GM19351 (cell line): ENCODE results near the gene AUTS2.
"Not testable (repeated sequence)": the region's sequence is repeated elsewhere in the genome, so short reads cannot be mapped to it uniquely, and the experiment has no call there.

Experiments
- ATAC-seq: cut with Tn5 transposase; IDR thresholded peaks from one replicate; pipeline ENCODE4 v1.9.1; 2021; ENCODE audit warnings: mild to moderate bottlenecking, moderate library complexity; ENCODE audit not compliant: unreplicated experiment

Gene AUTS2

DNA sequence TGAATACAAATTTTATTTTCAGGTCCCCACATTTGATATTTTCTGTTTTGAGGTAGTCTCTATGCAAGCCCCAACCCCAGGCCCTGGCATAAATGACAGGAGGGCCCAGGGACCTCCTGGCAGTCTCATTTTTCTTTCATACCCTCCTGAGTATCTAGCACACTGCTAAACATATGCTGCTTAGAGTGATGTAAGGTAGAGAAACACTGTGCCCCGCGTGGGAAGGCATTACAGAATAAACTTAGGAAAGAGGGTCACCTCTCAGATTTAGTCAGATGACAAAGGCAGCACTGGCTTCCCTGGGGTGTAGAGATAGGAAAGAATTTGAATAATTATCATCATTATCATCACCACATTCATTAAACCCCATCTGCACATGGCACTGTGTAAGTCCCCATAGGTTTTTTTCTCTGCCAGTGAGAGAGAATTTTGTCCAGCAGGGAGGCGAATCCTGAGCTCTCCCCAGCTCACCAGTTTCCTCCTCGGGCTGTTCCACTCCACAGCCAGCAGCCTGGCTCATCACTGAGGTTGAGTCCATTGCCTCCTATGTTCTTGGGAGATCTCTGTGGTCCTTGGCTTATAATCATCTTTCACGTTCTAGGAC lies 1026.3 kb downstream of the AUTS2 start:
- ATAC-seq: no peak

DNA sequence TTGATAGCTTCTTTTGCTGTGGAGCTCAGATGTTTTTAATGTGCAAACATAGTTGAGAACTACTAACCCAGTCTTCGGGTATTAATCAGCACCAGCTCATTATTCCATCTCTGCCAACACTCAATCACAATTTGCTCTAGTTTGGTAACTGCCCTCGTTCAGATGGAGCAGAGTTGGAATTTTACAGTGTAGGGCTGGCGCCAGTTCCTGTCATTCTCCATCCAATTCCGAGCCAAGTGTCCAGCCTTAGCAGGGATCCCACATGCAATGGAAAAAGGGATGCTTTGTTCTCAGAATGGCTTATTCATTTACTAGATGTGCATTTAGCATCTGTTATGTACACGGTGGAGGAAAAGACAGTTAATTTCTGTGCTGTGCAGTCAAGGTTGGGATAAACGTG lies 1029.2 kb downstream of the AUTS2 start:
- ATAC-seq: no peak

DNA sequence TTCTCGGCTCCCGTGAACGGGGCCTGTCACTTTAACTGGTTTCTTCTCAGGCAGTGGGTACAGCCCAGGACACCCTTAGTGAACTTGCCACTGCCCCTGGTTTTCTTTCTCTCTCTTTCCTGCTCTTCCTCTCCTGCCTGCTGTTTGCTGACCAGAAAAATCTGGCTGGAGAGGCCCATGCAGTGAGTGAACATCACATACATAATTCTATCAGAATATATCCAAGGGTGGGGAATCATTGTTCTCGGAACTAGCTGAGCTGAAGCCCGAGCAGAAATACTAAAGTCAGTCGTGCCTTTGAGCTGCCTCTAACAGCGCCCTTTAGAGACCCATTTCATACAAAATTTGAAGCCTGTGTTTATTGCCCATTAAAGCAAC lies 1032.2 kb downstream of the AUTS2 start:
- no peak for ATAC-seq

DNA sequence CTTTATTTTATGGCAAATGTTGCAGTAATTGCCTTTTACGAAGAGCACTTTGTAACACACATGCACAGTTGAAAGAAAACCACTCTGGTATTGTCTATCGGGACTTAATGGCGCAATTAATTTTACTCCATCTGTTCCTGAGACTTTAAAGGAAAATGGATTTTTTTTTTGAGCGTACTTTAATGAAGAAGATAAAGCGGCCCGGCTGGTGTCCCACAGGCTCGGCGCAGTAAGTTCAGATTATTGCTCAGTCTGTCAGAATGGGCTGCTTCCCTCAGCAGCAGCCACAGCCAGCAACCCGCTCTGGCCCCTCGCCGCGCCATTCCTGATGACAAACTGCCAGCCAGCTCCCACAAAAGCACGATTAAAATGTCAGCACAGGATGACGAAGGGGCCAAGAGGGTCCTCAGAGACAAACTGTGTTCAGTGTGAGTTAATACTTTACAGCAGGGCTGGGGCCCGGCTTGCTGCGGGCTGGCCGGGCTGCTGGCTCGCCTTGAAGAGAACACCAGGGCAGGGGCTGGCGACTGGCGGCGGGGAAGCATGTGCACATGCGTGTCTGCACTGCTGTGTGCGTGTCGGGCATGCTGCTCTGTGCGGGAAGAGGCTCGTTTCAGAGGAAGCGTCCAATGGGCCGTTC lies 1032.7 kb downstream of the AUTS2 start:
- ATAC-seq: no peak

DNA sequence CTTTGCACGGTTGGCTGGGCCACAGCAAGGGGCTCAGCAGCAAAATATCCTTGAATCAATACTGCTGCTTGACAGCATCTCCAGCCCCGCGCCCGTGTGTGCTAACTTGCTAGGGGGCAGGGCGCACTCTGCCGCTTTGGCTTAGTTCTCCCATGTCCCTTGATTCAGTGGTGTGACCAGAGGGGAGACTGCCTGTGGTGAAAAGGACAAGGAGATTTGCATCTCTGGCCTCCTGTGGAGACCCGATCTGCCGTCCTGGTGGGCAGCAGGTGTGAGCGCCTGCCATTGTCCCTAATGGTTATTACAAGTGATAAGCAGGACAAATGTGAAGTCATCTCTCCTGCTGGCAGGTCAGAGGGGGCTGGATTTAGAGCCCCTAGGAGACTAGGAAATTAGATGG lies 1033.4 kb downstream of the AUTS2 start:
- no peak for ATAC-seq

DNA sequence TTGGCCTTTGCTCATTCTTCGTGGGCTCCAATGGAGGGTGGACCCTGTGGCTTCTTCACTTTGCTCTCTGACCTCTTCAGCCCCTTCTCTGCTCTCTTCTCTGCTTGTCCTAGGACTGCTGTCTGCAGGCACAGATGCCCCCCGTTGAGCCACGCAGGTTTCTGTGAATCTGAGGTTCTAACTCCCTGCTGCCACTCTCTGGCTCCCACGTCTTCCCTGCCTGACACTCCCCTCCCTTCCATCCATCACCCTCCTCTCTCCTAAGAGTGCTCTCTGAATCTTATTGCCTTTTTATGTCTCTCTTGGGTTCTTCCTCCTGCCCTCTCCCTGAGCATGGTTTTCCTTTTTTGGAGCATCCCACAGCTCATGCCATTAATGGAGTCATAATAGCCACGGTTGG lies 1034.1 kb downstream of the AUTS2 start:
- no peak for ATAC-seq

DNA sequence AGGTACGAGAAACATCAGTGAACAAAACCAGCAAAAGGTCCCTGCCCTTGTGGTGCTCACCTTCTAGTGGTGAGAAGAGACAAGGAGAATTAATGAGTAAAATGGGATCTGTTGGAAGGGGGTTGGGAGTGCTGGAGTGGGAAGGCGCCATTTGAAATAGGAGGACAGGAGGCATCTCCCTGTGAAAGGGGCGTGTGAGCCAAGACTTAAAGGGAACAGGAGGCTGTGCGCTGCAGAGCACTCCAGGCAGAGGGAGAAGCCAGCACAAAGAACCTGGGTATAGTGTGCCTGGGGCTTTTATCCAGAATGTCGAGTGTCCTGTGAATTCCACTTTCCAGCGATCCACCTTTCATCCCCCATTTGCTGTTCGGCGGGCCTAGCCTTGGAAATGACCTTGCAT lies 1035.8 kb downstream of the AUTS2 start:
- no peak for ATAC-seq

DNA sequence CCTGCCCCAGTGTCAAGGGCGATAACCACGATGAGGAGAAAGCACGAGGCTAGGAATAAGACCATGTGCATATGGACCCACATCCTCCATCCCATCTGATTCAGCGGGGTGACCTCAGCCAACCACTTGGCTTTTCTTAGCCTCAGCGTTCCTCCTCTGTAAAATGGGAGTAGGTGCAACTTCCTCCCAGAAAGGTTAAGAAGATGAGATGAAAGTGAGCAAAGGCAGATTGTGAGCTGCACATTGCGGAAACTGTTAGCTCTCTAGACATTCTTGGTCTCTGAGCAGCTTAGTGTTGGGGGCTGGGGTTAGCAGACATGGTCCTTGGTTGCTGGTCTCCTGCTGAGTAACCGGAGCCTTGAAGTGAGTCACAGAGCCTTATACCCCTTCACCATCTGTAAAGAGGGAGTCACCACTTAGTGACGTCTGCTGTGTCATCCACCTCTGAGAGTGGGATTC lies 1036.4 kb downstream of the AUTS2 start:
- no peak for ATAC-seq

DNA sequence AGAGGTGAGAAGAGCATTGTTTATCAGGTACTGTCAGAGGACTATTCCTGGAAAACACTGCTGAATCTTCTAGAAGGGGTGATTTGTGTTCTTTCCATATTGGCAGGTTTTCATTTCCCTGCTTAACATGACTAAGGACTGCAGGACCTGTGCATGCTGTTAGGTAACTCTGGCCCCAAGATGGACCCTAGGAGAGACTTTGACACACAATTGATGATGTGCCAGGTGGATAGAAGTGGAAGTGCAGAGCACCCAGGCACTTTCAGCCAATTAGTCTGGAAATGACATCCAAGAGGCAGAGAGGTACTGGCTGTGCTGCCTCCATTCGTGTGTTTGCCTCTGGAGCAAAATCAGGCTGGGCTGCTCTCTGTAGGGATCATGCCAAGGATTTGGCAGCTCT lies 1037.4 kb downstream of the AUTS2 start:
- no peak for ATAC-seq

DNA sequence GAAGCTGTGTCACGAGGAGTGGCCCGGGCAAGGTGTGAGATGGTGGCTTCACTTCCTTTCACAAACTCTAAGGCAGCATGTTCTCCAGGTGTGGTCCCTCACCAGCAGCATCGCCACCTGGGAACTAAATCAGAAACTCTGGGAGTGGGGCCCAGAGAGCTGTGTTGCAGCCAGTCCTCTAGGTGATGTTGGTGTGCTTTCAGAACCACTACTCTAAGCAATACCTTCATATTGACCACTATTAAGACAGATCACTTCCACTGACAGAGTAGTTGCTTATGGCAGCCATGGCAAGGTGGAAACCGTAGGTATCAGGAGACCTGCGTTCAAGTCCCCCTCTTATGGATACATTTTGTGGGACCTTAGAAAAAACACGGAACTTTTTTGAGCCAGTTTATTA lies 1037.9 kb downstream of the AUTS2 start:
- ATAC-seq: no peak

DNA sequence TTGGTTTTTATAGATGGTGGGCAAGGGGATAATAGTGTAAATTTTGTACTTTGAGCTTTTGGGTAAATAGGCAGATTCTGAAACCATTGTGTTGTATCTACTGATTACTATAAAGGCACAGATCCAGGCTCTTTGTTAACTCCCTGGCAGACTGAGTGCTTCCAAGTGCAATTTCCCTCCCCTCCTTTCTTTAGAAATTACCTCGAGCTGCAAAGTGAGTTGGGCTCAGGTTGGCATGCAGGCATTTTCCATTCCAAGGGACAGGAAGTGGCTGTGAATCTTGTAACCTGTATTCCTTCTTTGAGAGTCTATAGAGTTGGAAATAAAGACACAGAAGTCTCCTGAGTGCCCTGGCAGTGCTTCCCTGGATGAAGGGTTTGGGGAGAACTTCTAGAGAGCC lies 1039.5 kb downstream of the AUTS2 start:
- ATAC-seq: no peak

DNA sequence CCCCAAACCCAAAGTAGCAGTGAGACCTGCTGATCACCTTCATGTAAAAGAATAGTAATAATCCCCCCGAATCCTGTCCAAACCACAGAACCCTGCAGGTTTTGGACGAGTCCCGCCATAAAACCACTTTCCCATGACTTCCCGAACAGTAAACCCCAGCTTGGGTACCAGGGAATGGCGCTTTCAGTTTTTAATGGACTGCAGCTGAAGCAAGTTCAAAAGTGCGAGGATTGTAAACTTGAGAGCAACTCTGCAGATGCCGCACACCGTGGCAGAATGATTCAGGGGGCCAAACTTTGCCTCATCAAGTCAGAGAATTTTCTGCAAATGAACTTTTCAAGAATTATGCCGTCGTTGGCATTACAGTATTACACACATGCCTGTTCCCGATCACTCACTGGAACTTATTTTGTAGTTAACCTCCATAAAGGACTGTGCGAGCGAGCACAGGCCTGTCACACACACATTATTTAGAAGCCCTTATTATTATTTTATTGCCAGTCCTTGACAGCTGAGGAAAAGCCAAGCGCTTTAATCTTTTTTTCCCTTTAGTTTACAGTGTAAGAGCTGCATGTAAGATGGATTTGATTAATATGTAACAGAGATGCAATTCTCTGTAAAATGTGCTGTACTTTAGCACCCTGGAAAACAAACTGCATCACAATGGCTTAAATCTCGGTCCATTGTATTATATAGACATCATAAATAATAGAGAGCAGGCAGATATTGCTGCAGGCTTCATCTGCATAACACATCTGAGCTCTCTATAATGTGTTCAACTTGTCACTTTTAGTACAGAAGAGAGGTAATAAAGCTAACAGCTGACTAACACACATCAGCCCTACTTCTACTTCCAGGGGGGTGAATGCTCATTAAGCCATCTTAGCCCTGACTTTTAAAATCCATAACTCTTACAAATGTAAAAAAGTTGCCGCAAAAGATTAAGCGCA lies 1040.2 kb downstream of the AUTS2 start:
- ATAC-seq: no peak

DNA sequence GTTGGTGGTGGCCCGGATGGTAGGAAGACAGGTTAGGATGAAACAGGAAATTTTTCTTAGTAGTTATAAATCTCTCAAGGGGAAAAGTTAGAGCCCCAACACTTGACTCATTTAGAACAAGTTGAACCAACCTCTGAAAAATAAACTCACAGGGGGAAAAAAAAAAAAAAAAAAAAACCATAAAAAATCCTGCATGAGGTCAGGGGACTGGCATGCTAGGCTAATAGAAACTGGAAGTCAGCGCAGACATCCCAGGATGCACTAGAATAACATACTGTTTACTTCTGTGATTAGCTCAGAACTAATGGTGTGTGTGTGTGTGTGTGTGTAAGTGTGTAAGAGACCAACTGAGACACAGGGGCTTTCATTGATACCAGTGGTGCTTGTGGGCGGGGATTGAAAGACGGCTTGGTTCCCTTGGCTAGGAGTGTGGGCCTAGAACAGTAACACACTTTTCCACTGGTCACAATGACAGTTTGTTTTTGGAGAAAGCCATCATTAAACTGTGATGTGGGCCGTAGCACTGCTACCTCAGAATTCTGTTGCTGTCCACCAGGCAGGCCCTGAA lies 1042.1 kb downstream of the AUTS2 start:
- no peak for ATAC-seq

DNA sequence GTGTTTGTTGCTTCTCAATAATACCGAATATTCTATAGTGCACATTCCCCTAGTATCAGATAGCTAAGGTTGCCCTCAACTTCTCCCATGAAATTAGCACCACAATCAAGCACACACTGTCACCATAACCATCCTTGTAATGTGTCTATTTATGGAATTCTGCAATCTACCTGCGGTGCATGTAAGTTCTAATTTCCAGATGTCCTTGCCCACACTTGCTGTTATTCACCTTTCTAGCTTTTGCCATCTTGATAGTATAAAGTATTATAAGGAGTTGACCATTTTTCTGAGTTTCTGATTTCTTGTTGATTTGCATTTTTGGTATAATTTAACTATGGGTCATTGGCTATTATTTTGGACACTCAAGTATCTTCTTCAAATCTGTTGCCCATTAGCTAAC lies 1043.6 kb downstream of the AUTS2 start:
- ATAC-seq: no peak

DNA sequence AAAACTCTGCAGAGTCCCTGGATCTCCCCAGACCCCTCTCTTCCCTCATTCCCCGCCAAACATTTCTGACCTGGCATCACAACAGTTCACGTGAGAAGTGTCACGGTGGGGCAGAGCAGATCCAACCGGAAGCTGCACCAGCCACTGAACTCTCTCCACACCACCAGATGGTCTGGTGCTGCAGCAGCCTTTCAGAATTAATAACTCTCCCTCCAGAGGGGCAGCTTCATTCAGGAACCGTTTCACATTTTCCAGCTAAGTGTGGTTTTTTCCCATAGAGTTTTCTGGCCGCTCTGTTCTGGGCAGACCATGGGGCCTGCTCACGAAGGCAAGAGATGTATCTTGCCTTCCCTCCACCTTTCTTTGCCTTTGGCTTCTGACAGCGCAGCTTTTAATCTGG lies 1047.0 kb downstream of the AUTS2 start:
- no peak for ATAC-seq

DNA sequence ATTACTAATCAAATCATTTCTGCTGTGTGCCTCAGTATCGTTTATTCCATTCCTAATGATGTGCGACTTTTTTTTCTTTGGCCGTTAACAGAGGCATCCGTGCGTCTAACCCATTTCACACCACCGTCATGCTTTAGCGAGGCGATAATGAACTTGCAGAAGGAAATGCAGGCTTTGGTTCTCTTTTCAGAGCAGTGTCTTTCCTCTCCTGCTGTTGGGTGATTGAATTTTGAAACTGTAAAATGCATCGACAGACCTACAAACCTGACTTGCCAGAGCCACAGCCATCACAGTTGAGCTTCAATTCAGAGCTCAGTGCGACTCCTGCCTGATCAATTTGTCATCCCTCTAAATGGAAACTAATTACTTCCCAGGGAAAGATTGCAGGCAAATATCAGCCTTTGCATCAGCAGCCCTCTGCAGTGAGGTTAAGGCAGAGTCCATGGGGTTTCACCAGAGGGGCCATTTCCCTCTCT lies 1047.6 kb downstream of the AUTS2 start:
- no peak for ATAC-seq

DNA sequence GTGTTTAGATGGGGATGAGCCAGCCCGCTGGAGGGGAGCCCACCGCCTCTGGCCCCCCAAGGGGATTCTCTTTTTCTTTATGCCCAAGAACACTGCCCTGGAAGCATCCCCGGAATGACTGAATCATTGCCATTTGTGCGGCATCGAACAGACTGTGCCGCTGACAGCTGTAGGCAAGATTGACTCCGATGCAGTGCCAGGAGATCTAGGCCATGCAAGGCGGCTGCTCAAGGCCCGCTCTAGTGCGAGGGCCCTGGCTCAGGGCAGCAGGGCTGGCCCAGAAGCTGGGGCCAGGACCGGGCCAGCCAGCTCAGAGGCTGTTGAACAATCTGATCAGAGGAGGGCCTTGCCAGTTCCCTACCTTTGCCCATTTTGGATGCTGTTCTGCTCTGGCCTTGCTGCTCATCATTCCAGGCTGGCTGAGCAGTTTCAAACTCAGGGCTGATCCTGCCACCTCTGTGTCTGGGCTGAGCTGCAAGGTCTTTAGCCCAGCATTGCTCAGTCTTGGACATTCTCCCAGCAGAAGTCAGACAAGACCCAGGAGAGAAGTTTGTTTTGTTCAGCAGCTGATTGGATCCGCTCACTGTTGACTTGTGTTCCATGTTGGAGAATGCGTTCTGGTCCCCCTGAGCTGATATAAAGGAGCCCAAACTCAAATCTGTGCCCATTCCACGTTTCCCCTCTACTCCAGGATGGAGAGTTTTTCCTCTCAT lies 1048.4 kb downstream of the AUTS2 start:
- no peak for ATAC-seq

DNA sequence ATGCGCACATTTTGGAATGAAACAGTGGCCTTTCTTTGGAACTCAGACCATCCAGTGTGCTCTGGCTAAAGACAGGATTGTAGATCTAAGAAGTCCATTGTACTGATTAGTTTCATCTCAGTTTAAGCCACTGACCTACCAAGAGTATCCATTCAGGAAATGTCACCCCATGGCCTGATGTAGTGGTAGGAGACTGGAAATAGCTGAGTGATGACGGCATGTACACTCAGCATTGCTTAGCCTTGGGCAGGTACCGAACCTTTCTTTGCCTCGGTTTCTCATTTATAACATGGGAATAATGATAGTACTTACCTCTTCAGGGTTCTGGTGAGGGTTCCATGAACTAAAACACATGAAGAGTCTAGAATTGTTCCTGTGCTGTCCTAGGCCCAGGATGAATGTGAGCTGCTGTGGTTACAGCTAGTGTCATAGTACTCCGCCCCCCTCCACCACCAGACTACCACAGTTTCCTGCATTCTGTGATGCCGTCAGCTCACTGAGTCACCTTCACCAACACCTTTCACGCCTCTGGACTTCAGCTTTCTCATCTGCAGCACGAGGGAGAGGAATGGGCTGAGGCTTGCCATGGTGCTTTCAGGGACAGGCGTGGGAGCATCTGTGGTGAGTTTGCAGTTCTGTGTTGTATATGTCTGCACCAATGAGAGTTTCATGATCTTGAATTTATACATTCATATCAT lies 1049.7 kb downstream of the AUTS2 start:
- peak; percentile 97 for ATAC-seq

DNA sequence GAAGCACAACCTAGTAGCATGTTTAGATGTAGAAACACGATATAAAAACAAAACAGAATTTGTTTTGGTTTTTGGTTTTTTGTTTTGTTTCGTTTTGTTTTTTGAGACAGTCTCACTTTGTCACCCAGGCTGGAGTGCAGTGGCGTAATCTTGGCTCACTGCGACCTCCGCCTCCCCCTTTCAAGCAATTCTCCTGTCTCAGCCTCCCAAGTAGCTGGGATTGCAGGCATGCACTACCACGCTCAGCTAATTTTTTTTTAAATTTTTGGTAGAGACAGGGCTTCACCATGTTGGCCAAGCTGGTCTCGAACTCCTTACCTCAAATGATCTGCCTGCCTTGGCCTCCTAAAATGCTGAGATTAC lies 1050.2 kb downstream of the AUTS2 start:
- ATAC-seq: not testable (repeated sequence)

DNA sequence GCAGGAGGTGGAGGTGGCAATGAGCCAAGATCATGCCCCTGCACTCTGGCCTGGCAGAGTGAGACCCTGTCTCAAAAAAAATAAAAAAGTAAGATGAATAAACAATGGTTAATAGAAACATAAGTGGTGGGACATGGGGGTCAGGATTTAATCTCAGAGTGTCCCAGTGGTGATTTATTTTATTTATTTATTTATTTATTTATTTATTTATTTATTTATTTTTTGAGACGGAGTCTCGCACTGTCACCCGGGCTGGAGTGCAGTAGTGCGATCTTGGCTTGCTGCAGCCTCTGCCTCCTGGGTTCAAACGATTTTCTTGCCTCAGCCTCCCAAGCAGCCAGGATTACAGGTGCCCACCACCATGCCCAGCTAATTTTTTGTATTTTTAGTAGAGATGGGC lies 1051.0 kb downstream of the AUTS2 start:
- no peak for ATAC-seq
